Neural crest cell (in vitro differentiated cells): ENCODE results near the gene FSHR. TPM values are rescaled to one million over a fixed set of nuclear protein-coding genes. Genes with fewer than 3 reads are reported as not detected.

Experiments used
- DNase-seq: peaks from one replicate; pipeline ENCODE4 v3.0.0; 2021; ENCODE audit warnings: low read depth, mixed read lengths, low spot score
- H3K27ac Mint-ChIP-seq: one replicate; pipeline ENCODE4 v1.8.0; 2021; ENCODE audit warnings: mild to moderate bottlenecking, mixed read lengths; ENCODE audit not compliant: unreplicated experiment
- H3K27me3 Mint-ChIP-seq: 2 replicates; pipeline ENCODE4 v1.8.0; 2021; ENCODE audit warnings: low read depth, mild to moderate bottlenecking, mixed read lengths
- H3K36me3 Mint-ChIP-seq: 2 replicates; pipeline ENCODE4 v1.8.0; 2021; ENCODE audit warnings: low read depth, mild to moderate bottlenecking, mixed read lengths
- H3K4me1 Mint-ChIP-seq: 2 replicates; pipeline ENCODE4 v1.8.0; 2021; ENCODE audit warnings: mixed read lengths
- H3K4me3 Mint-ChIP-seq: one replicate; pipeline ENCODE4 v1.8.0; 2021; ENCODE audit warnings: mild to moderate bottlenecking, mixed read lengths
- H3K9me3 Mint-ChIP-seq: 2 replicates; pipeline ENCODE4 v1.8.0; 2021; ENCODE audit warnings: mixed read lengths
- total RNA-seq: library from RNA; stranded (reverse); gene quantifications from 2 replicates; pipeline ENCODE4 v1.2.1, GENCODE V29; 2021
- TF ChIP-seq, protein P1 (sequence below): fragments of 200-600 bp; sonication (generic); conservative IDR thresholded peaks from 2 replicates; pipeline ENCODE4 v1.5.0; 2021; ENCODE audit warnings: antibody characterized with exemption, mild to moderate bottlenecking

FSHR gene
- total RNA-seq, 1 donor from 2014 or later, result not detected

DNA sequence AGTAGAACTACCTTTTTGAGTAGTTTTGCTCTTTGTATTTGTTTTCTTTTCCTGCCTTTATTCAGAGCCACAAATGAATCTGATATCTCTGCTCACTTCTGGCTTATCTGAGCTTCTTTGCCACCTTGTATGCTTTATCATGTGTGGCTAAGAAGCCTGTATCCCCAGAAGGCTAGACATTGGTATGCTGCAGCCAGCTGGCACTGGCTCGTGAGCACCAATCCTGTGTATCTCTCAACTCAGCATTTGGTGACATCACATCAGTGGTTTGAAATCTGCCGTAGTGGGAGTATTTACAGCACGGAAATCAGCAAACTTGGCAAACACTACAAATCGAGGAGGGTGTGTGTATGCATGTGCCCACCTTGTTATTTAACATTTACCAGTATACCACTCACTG lies 215.1 kb downstream of the FSHR start:
- H3K36me3 Mint-ChIP-seq, result no peaks in the 10 kb centered on the region
- H3K27ac Mint-ChIP-seq, result no peak overlapping the region
- H3K27me3 Mint-ChIP-seq, result no peaks in the 10 kb centered on the region
- no peak overlapping the region for H3K4me3 Mint-ChIP-seq
- peaks cover 12% of the 10 kb centered on the region for H3K4me1 Mint-ChIP-seq
- TF ChIP-seq, protein P1, sequence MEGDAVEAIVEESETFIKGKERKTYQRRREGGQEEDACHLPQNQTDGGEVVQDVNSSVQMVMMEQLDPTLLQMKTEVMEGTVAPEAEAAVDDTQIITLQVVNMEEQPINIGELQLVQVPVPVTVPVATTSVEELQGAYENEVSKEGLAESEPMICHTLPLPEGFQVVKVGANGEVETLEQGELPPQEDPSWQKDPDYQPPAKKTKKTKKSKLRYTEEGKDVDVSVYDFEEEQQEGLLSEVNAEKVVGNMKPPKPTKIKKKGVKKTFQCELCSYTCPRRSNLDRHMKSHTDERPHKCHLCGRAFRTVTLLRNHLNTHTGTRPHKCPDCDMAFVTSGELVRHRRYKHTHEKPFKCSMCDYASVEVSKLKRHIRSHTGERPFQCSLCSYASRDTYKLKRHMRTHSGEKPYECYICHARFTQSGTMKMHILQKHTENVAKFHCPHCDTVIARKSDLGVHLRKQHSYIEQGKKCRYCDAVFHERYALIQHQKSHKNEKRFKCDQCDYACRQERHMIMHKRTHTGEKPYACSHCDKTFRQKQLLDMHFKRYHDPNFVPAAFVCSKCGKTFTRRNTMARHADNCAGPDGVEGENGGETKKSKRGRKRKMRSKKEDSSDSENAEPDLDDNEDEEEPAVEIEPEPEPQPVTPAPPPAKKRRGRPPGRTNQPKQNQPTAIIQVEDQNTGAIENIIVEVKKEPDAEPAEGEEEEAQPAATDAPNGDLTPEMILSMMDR, result no peak
- no peak for DNase-seq
- no peaks in the 10 kb centered on the region for H3K9me3 Mint-ChIP-seq

DNA sequence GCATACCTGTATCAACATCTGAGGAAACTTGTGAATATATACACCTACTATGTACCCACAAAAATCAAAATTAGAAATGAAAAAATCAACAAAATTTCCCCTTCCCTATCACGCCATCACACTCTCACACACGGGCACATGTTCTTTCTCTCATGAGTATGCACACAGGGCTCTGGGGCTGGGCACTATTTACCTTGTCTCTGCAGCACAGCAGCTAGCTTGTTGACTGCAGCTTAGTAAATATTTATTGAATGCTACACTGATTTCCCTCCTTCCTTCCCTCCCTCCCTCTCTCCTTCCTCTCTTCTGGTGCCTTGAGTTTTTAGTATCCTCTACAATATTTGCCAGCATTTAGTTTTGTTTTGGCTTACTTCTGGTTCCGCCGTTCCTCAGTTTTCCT lies 216.1 kb downstream of the FSHR start:
- Mint-ChIP-seq H3K27me3 (no peaks in the 10 kb centered on the region), H3K9me3 (no peaks in the 10 kb centered on the region)

DNA sequence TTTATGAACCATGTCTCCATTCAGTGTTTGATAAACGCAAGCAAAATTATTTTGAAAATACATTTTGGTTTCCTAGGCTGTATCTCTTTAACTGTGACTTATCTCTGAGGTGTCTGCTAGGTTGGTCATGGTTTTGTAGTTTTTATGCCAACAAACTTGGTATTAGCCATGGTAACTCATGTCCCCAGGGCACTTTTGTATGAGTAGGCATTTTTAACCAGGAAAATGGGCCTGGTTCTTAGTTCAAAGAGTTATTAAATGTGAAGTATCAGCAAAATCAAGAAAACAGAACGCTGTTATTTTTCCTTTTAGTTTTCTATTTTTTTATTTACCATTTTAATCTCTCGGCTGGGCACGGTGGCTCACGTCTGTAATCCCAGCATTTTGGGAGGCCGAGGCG lies 219.5 kb downstream of the FSHR start:
- TF ChIP-seq, protein P1, result no peak
- no peaks in the 10 kb centered on the region for H3K9me3 Mint-ChIP-seq
- DNase-seq, result no peak
- no peak overlapping the region for H3K4me3 Mint-ChIP-seq
- H3K4me1 Mint-ChIP-seq, result peaks cover 9% of the 10 kb centered on the region
- no peaks in the 10 kb centered on the region for H3K36me3 Mint-ChIP-seq
- H3K27me3 Mint-ChIP-seq, result no peaks in the 10 kb centered on the region
- no peak overlapping the region for H3K27ac Mint-ChIP-seq

More for the DNA sequence above, 216.1 kb downstream of the FSHR start:
- no peak overlapping the region for H3K27ac Mint-ChIP-seq
- TF ChIP-seq, protein P1, result no peak
- H3K4me3 Mint-ChIP-seq, result no peak overlapping the region
- no peaks in the 10 kb centered on the region for H3K36me3 Mint-ChIP-seq
- DNase-seq, result no peak
- peaks cover 12% of the 10 kb centered on the region for H3K4me1 Mint-ChIP-seq

DNA sequence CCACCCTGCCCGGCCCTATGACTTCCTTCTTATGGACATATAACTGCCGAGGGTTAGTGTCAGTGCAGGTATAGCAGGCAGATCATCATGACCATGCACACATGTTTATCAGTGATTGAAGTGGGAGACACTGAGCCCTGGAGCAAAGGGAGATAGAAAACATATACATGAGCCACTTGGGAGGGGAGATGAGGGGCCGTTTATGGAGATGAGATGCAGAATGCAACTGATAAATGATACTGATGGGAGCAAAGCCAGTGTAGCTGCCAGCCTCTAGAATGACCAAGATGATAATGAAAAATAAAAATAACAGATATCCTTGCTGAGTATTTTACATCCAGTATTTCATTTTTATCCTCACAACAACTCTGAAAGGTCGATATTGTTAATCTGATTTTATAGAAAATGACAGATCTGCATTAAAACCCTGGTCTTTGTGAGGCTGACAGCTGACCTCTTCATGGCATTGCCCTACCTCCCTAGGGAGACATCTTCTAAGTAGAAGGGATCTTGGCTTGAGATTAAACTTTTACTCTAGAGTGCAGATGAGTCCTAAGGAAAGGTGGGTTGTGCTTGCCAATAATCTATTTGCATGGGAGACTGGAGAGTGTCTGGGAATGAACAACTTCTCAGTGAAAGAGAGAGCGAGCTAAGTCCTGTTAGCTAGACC lies 220.4 kb downstream of the FSHR start:
- Mint-ChIP-seq H3K4me3 (no peak overlapping the region), H3K27me3 (no peaks in the 10 kb centered on the region)

DNA sequence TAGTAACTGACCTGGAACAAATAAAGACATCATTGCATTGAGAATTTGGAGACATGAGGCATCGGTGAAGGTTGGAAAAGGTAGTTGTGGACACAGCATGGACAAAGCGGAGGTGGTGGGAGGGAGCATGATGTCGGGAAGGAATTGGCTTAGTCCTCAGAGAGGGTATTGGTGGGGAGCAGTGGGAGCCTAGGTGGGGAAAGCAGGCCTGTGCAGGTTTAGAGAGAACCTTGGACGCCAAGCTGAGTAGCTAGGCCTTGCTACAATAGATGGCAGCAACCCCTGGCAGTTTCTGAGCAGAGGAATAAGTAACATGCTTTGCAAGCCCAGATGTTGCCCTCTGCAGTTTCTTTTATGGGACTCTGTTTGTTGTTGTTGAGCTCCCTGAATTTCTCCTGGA lies 221.6 kb downstream of the FSHR start:
- no peak for DNase-seq
- TF ChIP-seq, protein P1, result no peak
- Mint-ChIP-seq H3K36me3 (no peaks in the 10 kb centered on the region), H3K4me3 (no peak overlapping the region), H3K9me3 (peaks cover 2% of the 10 kb centered on the region), H3K4me1 (peaks cover 17% of the 10 kb centered on the region), H3K27ac (no peak overlapping the region), H3K27me3 (no peaks in the 10 kb centered on the region)

More for the DNA sequence above, 220.4 kb downstream of the FSHR start:
- Mint-ChIP-seq H3K4me1 (peaks cover 17% of the 10 kb centered on the region), H3K27ac (no peak overlapping the region), H3K36me3 (no peaks in the 10 kb centered on the region), H3K9me3 (no peaks in the 10 kb centered on the region)
- TF ChIP-seq, protein P1, result no peak
- no peak for DNase-seq
